ENCODE measurements around the gene DAP.
A peak's percentile ranks its signal among the peaks of the same experiment; 100 is the strongest.

DAP gene

GRCh38 chr5:10727861-10728260, 33.2 kb downstream of the DAP start:
- ChIA-PET POLR2A (no interaction called here), CTCF (interaction anchor here (0.7 to 0.9 kb wide), 2 partner anchors 10 to 129 kb away, joined by 3 to 4 read pairs; no protein-coding TSS in a partner anchor)
- TF ChIP-seq CTCF (IDR thresholded peaks at IDR 0.05; ENCODE audit: insufficient read depth, low read length, missing control alignments), result no peak
- H3K4me3 ChIP-seq (ENCODE audit: low read depth, low read length), result no peak overlapping the region
- DNase-seq (ENCODE audit: low read depth, low spot score), result no peak

GRCh38 chr5:10726913-10727517, 34.0 kb downstream of the DAP start:
- no peak for TF ChIP-seq CTCF (IDR thresholded peaks at IDR 0.05; ENCODE audit: insufficient read depth, low read length, missing control alignments)
- no peak overlapping the region for H3K4me3 ChIP-seq (ENCODE audit: low read depth, low read length)
- ChIA-PET CTCF (interaction anchor here (0.7 kb wide), 1 partner anchor 11 kb away, joined by 3 read pairs; no protein-coding TSS in a partner anchor), POLR2A (no interaction called here)
- no peak for DNase-seq (ENCODE audit: low read depth, low spot score)

GRCh38 chr5:10726179-10726912, 34.7 kb downstream of the DAP start:
- no peak overlapping the region for H3K4me3 ChIP-seq (ENCODE audit: low read depth, low read length)
- CTCF ChIA-PET, result interaction anchor here (2.4 kb wide), 1 partner anchor 10 kb away, joined by 9 read pairs; no protein-coding TSS in a partner anchor
- TF ChIP-seq CTCF (IDR thresholded peaks at IDR 0.05; ENCODE audit: insufficient read depth, low read length, missing control alignments), result no peak
- DNase-seq (ENCODE audit: low read depth, low spot score), result no peak
- POLR2A ChIA-PET, result no interaction called here

- DNase-seq (ENCODE audit: low read depth, low spot score), result no peak
- ChIA-PET POLR2A (interaction anchor here (1.4 kb wide), 1 partner anchor 23 kb away, joined by 6 read pairs; no protein-coding TSS in a partner anchor), CTCF (interaction anchor here (1.4 to 2.4 kb wide), 3 partner anchors 10 to 30 kb away, joined by 4 to 9 read pairs (median 9); no protein-coding TSS in a partner anchor)
- TF ChIP-seq CTCF (IDR thresholded peaks at IDR 0.05; ENCODE audit: insufficient read depth, low read length, missing control alignments), result no peak
- H3K4me3 ChIP-seq (ENCODE audit: low read depth, low read length), result no peak overlapping the region
Measured at GRCh38 chr5:10725636-10726035, 35.4 kb downstream of the DAP start.

- ChIA-PET POLR2A (interaction anchor here (1.0 to 1.4 kb wide), 2 partner anchors 22 to 36 kb away, joined by 3 to 6 read pairs; partner anchors contain the start of gene DAP), CTCF (interaction anchor here (0.9 to 2.7 kb wide), 9 partner anchors 8 to 272 kb away, joined by 3 to 10 read pairs (median 4); no protein-coding TSS in a partner anchor)
- DNase-seq (ENCODE audit: low read depth, low spot score), result no peak
- H3K4me3 ChIP-seq (ENCODE audit: low read depth, low read length), result peak overlapping the region; percentile 18
- no peak for TF ChIP-seq CTCF (IDR thresholded peaks at IDR 0.05; ENCODE audit: insufficient read depth, low read length, missing control alignments)
Measured at GRCh38 chr5:10724781-10725507, 36.1 kb downstream of the DAP start.

All from AG04449 (cell line).